ENCODE results near the gene FBXW11. TPM values are rescaled to one million over a fixed set of nuclear protein-coding genes. Genes with fewer than 3 reads are reported as not detected.

FBXW11 gene
- total RNA-seq, 1 donor from 2014 or later = 62.1 TPM

GRCh38 chr5:171847026-171847425 lies 159.4 kb downstream of the FBXW11 start:
- no peaks in the 10 kb centered on the region for H3K27me3 Mint-ChIP-seq (ENCODE audit: low read depth)
- H3K36me3 Mint-ChIP-seq = no peaks in the 10 kb centered on the region

DNA sequence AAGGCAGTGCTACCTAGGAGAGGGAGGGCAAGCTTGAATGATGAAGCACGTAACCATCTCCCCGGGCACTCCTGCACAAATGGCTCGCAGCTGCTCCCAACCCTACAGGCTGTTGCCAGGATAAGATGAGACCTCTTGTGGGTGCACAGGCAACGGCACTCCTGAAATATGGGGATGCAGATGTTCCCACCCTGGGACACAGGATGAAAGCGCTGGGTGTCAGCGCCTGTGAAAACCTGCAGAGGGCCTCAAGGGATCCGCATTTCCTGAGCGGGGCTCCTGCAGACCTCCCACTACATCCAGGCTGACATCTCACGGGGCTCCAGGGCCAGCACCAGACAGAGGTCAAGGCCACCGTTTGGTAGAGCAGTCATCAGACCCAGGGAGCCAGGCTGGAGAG lies 160.1 kb downstream of the FBXW11 start:
- DNase-seq (ENCODE audit: low spot score in 2 of 2, unreplicated experiment in 2 of 2) = no peak
- Mint-ChIP-seq H3K4me3 (no peak overlapping the region), H3K4me1 (peaks cover 9% of the 10 kb centered on the region)

More at GRCh38 chr5:171847026-171847425, 159.4 kb downstream of the FBXW11 start:
- no peak for DNase-seq (ENCODE audit: low spot score in 2 of 2, unreplicated experiment in 2 of 2)
- Mint-ChIP-seq H3K9me3 (no peaks in the 10 kb centered on the region), H3K4me1 (peaks cover 10% of the 10 kb centered on the region), H3K27ac (no peak overlapping the region), H3K4me3 (no peak overlapping the region)
- no peak for TF ChIP-seq CTCF (IDR thresholded peaks at IDR 0.05; ENCODE audit: unreplicated experiment)

GRCh38 chr5:171845857-171846256 lies 160.6 kb downstream of the FBXW11 start:
- no peak for TF ChIP-seq CTCF (IDR thresholded peaks at IDR 0.05; ENCODE audit: unreplicated experiment)
- peaks cover 5% of the 10 kb centered on the region for H3K4me1 Mint-ChIP-seq
- peaks cover 3% of the 10 kb centered on the region for H3K36me3 Mint-ChIP-seq

More for the DNA sequence above, 160.1 kb downstream of the FBXW11 start:
- Mint-ChIP-seq H3K9me3 (no peaks in the 10 kb centered on the region), H3K27me3 (ENCODE audit: low read depth) (no peaks in the 10 kb centered on the region), H3K27ac (no peak overlapping the region), H3K36me3 (no peaks in the 10 kb centered on the region)
- TF ChIP-seq CTCF (IDR thresholded peaks at IDR 0.05; ENCODE audit: unreplicated experiment) = no peak

GRCh38 chr5:171845040-171845630 lies 161.3 kb downstream of the FBXW11 start:
- Mint-ChIP-seq H3K9me3 (no peaks in the 10 kb centered on the region), H3K36me3 (peaks cover 5% of the 10 kb centered on the region), H3K27me3 (ENCODE audit: low read depth) (no peaks in the 10 kb centered on the region), H3K4me1 (no peaks in the 10 kb centered on the region), H3K4me3 (no peak overlapping the region), H3K27ac (no peak overlapping the region)
- no peak for TF ChIP-seq CTCF (IDR thresholded peaks at IDR 0.05; ENCODE audit: unreplicated experiment)
- DNase-seq (ENCODE audit: low spot score in 2 of 2, unreplicated experiment in 2 of 2) = no peak

More at GRCh38 chr5:171845857-171846256, 160.6 kb downstream of the FBXW11 start:
- H3K27ac Mint-ChIP-seq = no peak overlapping the region
- no peaks in the 10 kb centered on the region for H3K27me3 Mint-ChIP-seq (ENCODE audit: low read depth)
- DNase-seq (ENCODE audit: low spot score in 2 of 2, unreplicated experiment in 2 of 2) = no peak
- H3K9me3 Mint-ChIP-seq = no peaks in the 10 kb centered on the region
- no peak overlapping the region for H3K4me3 Mint-ChIP-seq

GRCh38 chr5:171842777-171843328 lies 163.6 kb downstream of the FBXW11 start:
- H3K27ac Mint-ChIP-seq = no peak overlapping the region
- H3K27me3 Mint-ChIP-seq (ENCODE audit: low read depth) = no peaks in the 10 kb centered on the region
- no peaks in the 10 kb centered on the region for H3K4me1 Mint-ChIP-seq
- no peak for TF ChIP-seq CTCF (IDR thresholded peaks at IDR 0.05; ENCODE audit: unreplicated experiment)
- no peaks in the 10 kb centered on the region for H3K9me3 Mint-ChIP-seq
- peaks cover 5% of the 10 kb centered on the region for H3K36me3 Mint-ChIP-seq
- no peak overlapping the region for H3K4me3 Mint-ChIP-seq
- no peak for DNase-seq (ENCODE audit: low spot score in 2 of 2, unreplicated experiment in 2 of 2)
